ENCODE data around the gene TPCN2.

The TPCN2 gene

GRCh38 chr11:69100454-69101114 lies 51.9 kb downstream of the TPCN2 start:
- DNase-seq = no peak

- DNase-seq = no peak
Observed at GRCh38 chr11:69101115-69101791, 52.5 kb downstream of the TPCN2 start.

- DNase-seq = no peak
Observed at GRCh38 chr11:69101792-69102695, 53.3 kb downstream of the TPCN2 start.

- DNase-seq = no peak
Observed at GRCh38 chr11:69102732-69103615, 54.2 kb downstream of the TPCN2 start.

GRCh38 chr11:69104212-69104855 lies 55.6 kb downstream of the TPCN2 start:
- DNase-seq = no peak

GRCh38 chr11:69104856-69105395 lies 56.2 kb downstream of the TPCN2 start:
- no peak for DNase-seq

- no peak for DNase-seq
Observed at GRCh38 chr11:69105461-69106030, 56.8 kb downstream of the TPCN2 start.

GRCh38 chr11:69106031-69106811 lies 57.5 kb downstream of the TPCN2 start:
- no peak for DNase-seq

GRCh38 chr11:69107413-69107812 lies 58.7 kb downstream of the TPCN2 start:
- no peak for DNase-seq

- no peak for DNase-seq
Observed at GRCh38 chr11:69108030-69108429, 59.3 kb downstream of the TPCN2 start.

- no peak for DNase-seq
Observed at GRCh38 chr11:69108559-69108958, 59.8 kb downstream of the TPCN2 start.

- no peak for DNase-seq
Observed at GRCh38 chr11:69109101-69109500, 60.4 kb downstream of the TPCN2 start.

- no peak for DNase-seq
Observed at GRCh38 chr11:69110451-69110850, 61.7 kb downstream of the TPCN2 start.

- no peak for DNase-seq
Observed at GRCh38 chr11:69111624-69112542, 63.2 kb downstream of the TPCN2 start.

- DNase-seq = no peak
Observed at GRCh38 chr11:69113226-69113625, 64.5 kb downstream of the TPCN2 start.

- DNase-seq = no peak
Observed at GRCh38 chr11:69113646-69114340, 65.1 kb downstream of the TPCN2 start.

GRCh38 chr11:69114362-69114761 lies 65.6 kb downstream of the TPCN2 start:
- DNase-seq = no peak

- no peak for DNase-seq
Observed at GRCh38 chr11:69114811-69115523, 66.2 kb downstream of the TPCN2 start.

Data from NCI-H446 treated with DMSO at 0.1 percent for 48 hours (cell line).